Upper lobe of right lung (tissue), 1 donor: Measurements from ENCODE around the gene CDH4. TPM values are rescaled to one million over a fixed set of nuclear protein-coding genes. Genes with fewer than 3 reads are reported as not detected.

Experiments used
- ATAC-seq: fragments of 200-7000 bp; cut with Tn5 transposase; one replicate; pipeline ENCODE4 v1.9.1; 2020; ENCODE audit warnings: mild to moderate bottlenecking, moderate library complexity
- DNase-seq: peaks from one replicate; pipeline ENCODE4 v3.0.0-alpha.2; 2020
- H3K27ac ChIP-seq: fragments of 200-600 bp; one replicate; pipeline ENCODE4 v1.8.0; 2022
- H3K27me3 ChIP-seq: fragments of 200-600 bp; one replicate; pipeline ENCODE4 v1.8.0; 2022; ENCODE audit warnings: mild to moderate bottlenecking
- H3K36me3 ChIP-seq: fragments of 200-600 bp; one replicate; pipeline ENCODE4 v1.8.0; 2022
- H3K4me1 ChIP-seq: fragments of 200-600 bp; one replicate; pipeline ENCODE4 v1.8.0; 2022
- H3K4me3 ChIP-seq: fragments of 200-600 bp; one replicate; pipeline ENCODE4 v1.8.0; 2022; ENCODE audit warnings: mild to moderate bottlenecking
- H3K9me3 ChIP-seq: fragments of 200-600 bp; one replicate; pipeline ENCODE4 v1.8.0; 2022
- intact Hi-C: fragments of 100-400 bp; cut with DNase I; formaldehyde crosslinking; loops from one replicate; pipeline ENCODE4 v1.11.0; 2022
- total RNA-seq: library from RNA; stranded (reverse); fragmentation: NEBNext Ultra II Directional; extraction: Animal tissue kit (Norgen Biotek cat#: 25700); gene quantifications from one replicate; pipeline ENCODE4 v1.2.1, GENCODE V29; 2021
- TF ChIP-seq, protein P1 (sequence below): fragments of 200-600 bp; IDR thresholded peaks from one replicate; pipeline ENCODE4 v1.8.0; 2022; ENCODE audit warnings: antibody characterized with exemption
- donor health status: DM: no; HTN: yes; CAD: no; lungs with severe emphysema.

The CDH4 gene
- total RNA-seq, 1 donor from 2014 or later, result 0.23 TPM

DNA sequence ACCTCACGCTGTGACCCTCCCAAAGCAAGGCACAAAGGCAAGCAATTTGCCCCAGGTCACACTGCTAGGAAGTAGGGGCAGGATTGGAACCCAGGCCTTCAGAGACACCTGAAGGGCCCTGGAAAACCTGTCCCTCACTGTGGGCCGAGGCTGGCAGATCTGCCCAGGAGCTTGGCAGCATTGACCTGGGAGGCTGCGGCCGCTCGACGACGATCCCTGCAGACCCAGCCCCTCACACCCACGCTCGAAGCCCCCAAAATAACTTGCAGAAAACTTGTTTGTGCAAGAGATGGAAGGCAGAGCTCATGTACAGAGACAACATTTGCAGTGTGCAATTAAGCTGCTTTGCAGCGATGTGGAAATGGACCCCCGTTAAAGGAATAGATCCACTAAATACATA is 562.2 kb downstream of the CDH4 start:
- ATAC-seq, result no peak
- intact Hi-C loops, result no loop called here
- Histone ChIP-seq H3K4me3 (no peak overlapping the region), H3K4me1 (no peaks in the 10 kb centered on the region), H3K27me3 (no peaks in the 10 kb centered on the region), H3K9me3 (no peaks in the 10 kb centered on the region), H3K36me3 (no peaks in the 10 kb centered on the region), H3K27ac (no peak overlapping the region)
- TF ChIP-seq, protein P1, sequence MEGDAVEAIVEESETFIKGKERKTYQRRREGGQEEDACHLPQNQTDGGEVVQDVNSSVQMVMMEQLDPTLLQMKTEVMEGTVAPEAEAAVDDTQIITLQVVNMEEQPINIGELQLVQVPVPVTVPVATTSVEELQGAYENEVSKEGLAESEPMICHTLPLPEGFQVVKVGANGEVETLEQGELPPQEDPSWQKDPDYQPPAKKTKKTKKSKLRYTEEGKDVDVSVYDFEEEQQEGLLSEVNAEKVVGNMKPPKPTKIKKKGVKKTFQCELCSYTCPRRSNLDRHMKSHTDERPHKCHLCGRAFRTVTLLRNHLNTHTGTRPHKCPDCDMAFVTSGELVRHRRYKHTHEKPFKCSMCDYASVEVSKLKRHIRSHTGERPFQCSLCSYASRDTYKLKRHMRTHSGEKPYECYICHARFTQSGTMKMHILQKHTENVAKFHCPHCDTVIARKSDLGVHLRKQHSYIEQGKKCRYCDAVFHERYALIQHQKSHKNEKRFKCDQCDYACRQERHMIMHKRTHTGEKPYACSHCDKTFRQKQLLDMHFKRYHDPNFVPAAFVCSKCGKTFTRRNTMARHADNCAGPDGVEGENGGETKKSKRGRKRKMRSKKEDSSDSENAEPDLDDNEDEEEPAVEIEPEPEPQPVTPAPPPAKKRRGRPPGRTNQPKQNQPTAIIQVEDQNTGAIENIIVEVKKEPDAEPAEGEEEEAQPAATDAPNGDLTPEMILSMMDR, result no peak
- DNase-seq, result no peak

DNA sequence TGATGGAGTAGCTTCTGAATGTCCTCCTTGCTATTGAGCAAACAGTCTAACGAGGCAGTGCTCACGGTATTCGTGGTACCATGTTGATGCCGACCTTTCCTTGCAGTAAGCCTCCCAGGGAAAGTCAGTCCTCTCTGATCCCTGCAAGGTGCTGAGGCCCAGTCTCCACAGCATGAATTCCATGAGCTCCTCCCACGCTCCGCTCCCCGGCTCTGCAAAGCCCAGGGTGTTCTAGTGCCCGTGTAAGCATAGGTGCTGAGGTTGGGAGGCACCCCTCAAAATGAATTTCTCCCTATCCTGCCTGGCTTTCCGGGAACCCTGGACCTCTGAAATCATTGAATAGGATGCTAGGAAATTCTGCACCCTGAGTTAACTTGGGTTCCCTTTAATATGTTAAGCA is 562.7 kb downstream of the CDH4 start:
- ATAC-seq (no peak), DNase-seq (no peak)
- Histone ChIP-seq H3K36me3 (no peaks in the 10 kb centered on the region), H3K4me1 (no peaks in the 10 kb centered on the region), H3K27me3 (peaks cover 5% of the 10 kb centered on the region), H3K27ac (no peak overlapping the region), H3K4me3 (no peak overlapping the region), H3K9me3 (no peaks in the 10 kb centered on the region)
- intact Hi-C loops, result no loop called here
- TF ChIP-seq, protein P1, result no peak

DNA sequence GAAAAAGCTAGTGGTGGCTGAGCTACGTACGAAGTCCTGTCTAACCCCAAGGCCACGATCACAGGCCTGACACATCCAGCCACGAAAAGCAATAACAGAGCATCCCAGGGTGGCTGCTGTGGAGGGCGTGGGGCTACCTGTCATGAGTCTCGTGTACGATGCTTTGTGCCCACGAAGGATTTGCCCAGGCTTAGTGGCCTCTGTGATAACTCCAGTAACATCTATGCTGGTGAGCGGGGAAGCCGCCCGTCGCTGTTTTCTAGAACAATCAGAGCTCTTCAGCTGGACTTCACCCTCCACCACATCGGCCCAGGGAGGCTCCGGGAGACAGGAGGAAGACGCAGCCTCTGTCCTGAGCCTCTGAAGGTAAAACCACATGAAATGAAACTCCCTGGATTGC is 563.1 kb downstream of the CDH4 start:
- H3K4me1 ChIP-seq, result no peaks in the 10 kb centered on the region
- H3K27ac ChIP-seq, result no peak overlapping the region
- intact Hi-C loops, result no loop called here
- TF ChIP-seq, protein P1, result no peak
- no peak for DNase-seq
- peaks cover 6% of the 10 kb centered on the region for H3K27me3 ChIP-seq
- H3K36me3 ChIP-seq, result no peaks in the 10 kb centered on the region
- ATAC-seq, result no peak
- no peaks in the 10 kb centered on the region for H3K9me3 ChIP-seq
- no peak overlapping the region for H3K4me3 ChIP-seq

DNA sequence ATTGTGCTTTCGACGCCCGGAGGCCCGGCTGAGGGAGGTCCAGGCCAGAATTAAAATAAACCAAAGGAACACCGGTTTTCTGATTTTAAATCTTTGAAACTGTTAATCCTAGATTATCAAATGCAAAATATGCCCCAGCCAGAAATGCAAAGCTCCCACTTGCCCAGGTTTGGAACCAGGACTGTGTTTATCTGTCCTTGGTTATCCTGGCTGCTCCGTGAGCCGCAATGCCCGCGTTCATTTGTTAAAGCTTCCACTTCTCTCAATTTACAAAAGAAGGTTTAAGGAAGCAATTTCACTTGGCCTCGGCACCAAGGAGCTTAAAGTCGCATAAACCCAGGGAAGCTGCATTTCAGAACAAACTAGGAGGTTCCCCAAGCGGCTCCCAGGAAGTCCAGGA is 563.6 kb downstream of the CDH4 start:
- intact Hi-C loops, result no loop called here
- H3K4me3 ChIP-seq, result no peak overlapping the region
- no peaks in the 10 kb centered on the region for H3K36me3 ChIP-seq
- H3K27ac ChIP-seq, result no peak overlapping the region
- ATAC-seq (no peak), DNase-seq (no peak)
- H3K4me1 ChIP-seq, result no peaks in the 10 kb centered on the region
- H3K27me3 ChIP-seq, result peaks cover 6% of the 10 kb centered on the region
- TF ChIP-seq, protein P1, result no peak
- no peaks in the 10 kb centered on the region for H3K9me3 ChIP-seq

DNA sequence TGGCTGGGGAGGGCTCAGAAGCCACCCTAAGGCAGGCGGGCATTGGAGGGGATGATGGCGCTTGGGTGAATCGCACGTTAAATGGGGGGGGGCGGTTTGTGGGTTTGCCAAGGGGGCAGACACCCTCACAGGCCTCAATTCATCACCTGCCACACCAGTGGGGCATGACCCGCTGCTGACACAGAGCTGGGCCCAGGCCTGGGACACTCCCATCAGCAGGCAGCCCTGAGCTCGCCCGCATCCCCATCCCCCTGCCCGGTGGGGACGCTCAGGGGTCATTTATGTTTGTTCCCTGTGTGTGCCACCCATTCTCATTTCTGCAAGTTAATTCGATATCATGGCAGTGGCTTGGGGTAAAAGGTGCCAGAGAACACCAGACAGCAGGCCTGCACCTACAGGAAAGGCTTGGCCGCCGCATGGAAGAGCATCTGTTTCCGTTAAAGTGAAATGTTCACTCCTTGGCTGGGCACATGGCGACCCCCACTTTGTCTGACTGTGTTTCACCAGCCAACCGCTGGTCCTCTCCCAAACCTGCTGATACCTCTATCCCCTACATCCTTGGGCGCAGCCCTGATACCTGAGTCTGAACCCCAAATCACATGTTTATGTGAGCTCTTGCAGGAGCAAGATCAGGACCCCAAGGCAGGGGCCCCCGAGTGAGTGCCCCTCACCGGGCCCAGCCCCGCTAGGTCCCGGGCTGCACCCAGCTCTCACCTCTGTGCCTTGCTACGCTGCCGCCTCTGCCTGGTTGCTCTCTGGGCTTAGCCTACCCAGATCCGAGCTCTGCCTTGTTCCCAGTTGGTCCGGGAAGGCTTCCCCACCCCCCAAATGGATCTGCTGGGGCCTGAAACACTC is 564.8 kb downstream of the CDH4 start:
- DNase-seq (no peak), ATAC-seq (no peak)
- no peak overlapping the region for H3K4me3 ChIP-seq
- no peaks in the 10 kb centered on the region for H3K9me3 ChIP-seq
- TF ChIP-seq, protein P1, result no peak
- H3K27ac ChIP-seq, result no peak overlapping the region
- peaks cover 6% of the 10 kb centered on the region for H3K27me3 ChIP-seq
- intact Hi-C loops, result no loop called here
- H3K36me3 ChIP-seq, result no peaks in the 10 kb centered on the region
- no peaks in the 10 kb centered on the region for H3K4me1 ChIP-seq
